Liver (tissue), 3 donors: ENCODE results near the gene GFPT2.

Experiments used
- EGR1 ChIP-seq, 2 donors: IDR thresholded peaks; 2 replicates each; pipeline ENCODE4 v1.6.1; 2016 to 2018; ENCODE audit warnings: antibody characterized with exemption in 2 of 2, low read depth in 2 of 2
- GABPA ChIP-seq, 2 donors: IDR thresholded peaks in 1 of 2; conservative IDR thresholded peaks in 1 of 2; 2 replicates each; pipeline ENCODE4 v1.6.1; 2016; ENCODE audit warnings: antibody characterized with exemption in 2 of 2, mild to moderate bottlenecking in 1 of 2, moderate library complexity in 1 of 2
- JUND ChIP-seq, 2 donors: IDR thresholded peaks; 2 replicates each; pipeline ENCODE4 v1.6.1; 2016; ENCODE audit warnings: antibody characterized with exemption in 2 of 2
- NR2F2 ChIP-seq: IDR thresholded peaks from 2 replicates; pipeline ENCODE4 v1.6.1; 2016; ENCODE audit warnings: antibody characterized with exemption
- RAD21 ChIP-seq, 2 donors: IDR thresholded peaks; 2 replicates each; pipeline ENCODE4 v1.6.1; 2016; ENCODE audit warnings: antibody characterized with exemption in 2 of 2, mild to moderate bottlenecking in 2 of 2
- SP1 ChIP-seq: IDR thresholded peaks from 2 replicates; pipeline ENCODE4 v1.6.1; 2018; ENCODE audit warnings: antibody characterized with exemption, mild to moderate bottlenecking
- TAF1 ChIP-seq: conservative IDR thresholded peaks from 2 replicates; pipeline ENCODE4 v1.6.1; 2016; ENCODE audit warnings: antibody characterized with exemption, mild to moderate bottlenecking
- YY1 ChIP-seq: IDR thresholded peaks from 2 replicates; pipeline ENCODE4 v1.6.1; 2016; ENCODE audit warnings: antibody characterized with exemption, mild to moderate bottlenecking
- TF ChIP-seq, protein P1 (sequence below): fragments of 150-350 bp; IDR thresholded peaks from 2 replicates; pipeline ENCODE4 v1.5.1; 2017; ENCODE audit warnings: improper control_type of control experiment, low read depth, low read length; ENCODE audit not compliant: missing input control
- TF ChIP-seq, protein P2 (sequence below): IDR thresholded peaks from 2 replicates; pipeline ENCODE4 v1.6.1; 2016; ENCODE audit warnings: antibody characterized with exemption
- TF ChIP-seq, protein P3 (sequence below): IDR thresholded peaks from 2 replicates; pipeline ENCODE4 v1.6.1; 2016; ENCODE audit warnings: antibody characterized with exemption, mild to moderate bottlenecking
- TF ChIP-seq, protein P4 (sequence below): IDR thresholded peaks from 2 replicates; pipeline ENCODE4 v1.6.1; 2016; ENCODE audit warnings: antibody characterized with exemption
- TF ChIP-seq, protein P5 (sequence below): IDR thresholded peaks from 2 replicates; pipeline ENCODE4 v1.6.1; 2016; ENCODE audit warnings: antibody characterized with exemption
- donor health status: healthy.
- donor health status: healthy.

DNA sequence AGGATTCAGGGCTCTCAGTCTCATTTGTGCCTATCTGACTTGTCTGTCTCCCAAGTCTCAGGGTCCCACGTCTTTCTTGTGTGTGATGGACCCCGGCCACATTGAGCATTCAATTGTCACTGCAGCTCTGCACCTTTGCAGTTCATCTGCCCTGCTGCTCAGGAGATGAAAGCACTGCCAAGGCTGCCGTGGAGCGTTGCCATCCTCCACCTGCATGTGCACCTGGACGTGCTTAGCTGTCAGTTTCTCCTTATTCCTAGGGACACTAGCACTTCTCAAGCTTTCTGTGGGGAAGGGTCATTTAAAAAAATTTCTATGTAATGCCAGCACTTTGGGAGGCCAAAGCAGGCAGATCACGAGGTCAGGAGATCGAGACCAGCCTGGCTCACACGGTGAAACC is 22.8 kb upstream of the GFPT2 start:
- TF ChIP-seq RAD21 (IDR thresholded peaks at IDR 0.05), result no peak
- TF ChIP-seq, protein P1, sequence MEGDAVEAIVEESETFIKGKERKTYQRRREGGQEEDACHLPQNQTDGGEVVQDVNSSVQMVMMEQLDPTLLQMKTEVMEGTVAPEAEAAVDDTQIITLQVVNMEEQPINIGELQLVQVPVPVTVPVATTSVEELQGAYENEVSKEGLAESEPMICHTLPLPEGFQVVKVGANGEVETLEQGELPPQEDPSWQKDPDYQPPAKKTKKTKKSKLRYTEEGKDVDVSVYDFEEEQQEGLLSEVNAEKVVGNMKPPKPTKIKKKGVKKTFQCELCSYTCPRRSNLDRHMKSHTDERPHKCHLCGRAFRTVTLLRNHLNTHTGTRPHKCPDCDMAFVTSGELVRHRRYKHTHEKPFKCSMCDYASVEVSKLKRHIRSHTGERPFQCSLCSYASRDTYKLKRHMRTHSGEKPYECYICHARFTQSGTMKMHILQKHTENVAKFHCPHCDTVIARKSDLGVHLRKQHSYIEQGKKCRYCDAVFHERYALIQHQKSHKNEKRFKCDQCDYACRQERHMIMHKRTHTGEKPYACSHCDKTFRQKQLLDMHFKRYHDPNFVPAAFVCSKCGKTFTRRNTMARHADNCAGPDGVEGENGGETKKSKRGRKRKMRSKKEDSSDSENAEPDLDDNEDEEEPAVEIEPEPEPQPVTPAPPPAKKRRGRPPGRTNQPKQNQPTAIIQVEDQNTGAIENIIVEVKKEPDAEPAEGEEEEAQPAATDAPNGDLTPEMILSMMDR, result no peak
- no peak for TF ChIP-seq TAF1
- TF ChIP-seq, protein P2, sequence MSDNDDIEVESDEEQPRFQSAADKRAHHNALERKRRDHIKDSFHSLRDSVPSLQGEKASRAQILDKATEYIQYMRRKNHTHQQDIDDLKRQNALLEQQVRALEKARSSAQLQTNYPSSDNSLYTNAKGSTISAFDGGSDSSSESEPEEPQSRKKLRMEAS, result no peak
- no peak for TF ChIP-seq JUND (IDR thresholded peaks at IDR 0.05)
- TF ChIP-seq NR2F2, result no peak
- no peak for TF ChIP-seq YY1
- no peak for TF ChIP-seq GABPA (IDR thresholded peaks at IDR 0.05 in 1 of 2, conservative IDR thresholded peaks at IDR 0.05 in 1 of 2)
- TF ChIP-seq, protein P3, sequence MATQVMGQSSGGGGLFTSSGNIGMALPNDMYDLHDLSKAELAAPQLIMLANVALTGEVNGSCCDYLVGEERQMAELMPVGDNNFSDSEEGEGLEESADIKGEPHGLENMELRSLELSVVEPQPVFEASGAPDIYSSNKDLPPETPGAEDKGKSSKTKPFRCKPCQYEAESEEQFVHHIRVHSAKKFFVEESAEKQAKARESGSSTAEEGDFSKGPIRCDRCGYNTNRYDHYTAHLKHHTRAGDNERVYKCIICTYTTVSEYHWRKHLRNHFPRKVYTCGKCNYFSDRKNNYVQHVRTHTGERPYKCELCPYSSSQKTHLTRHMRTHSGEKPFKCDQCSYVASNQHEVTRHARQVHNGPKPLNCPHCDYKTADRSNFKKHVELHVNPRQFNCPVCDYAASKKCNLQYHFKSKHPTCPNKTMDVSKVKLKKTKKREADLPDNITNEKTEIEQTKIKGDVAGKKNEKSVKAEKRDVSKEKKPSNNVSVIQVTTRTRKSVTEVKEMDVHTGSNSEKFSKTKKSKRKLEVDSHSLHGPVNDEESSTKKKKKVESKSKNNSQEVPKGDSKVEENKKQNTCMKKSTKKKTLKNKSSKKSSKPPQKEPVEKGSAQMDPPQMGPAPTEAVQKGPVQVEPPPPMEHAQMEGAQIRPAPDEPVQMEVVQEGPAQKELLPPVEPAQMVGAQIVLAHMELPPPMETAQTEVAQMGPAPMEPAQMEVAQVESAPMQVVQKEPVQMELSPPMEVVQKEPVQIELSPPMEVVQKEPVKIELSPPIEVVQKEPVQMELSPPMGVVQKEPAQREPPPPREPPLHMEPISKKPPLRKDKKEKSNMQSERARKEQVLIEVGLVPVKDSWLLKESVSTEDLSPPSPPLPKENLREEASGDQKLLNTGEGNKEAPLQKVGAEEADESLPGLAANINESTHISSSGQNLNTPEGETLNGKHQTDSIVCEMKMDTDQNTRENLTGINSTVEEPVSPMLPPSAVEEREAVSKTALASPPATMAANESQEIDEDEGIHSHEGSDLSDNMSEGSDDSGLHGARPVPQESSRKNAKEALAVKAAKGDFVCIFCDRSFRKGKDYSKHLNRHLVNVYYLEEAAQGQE, result no peak
- no peak for TF ChIP-seq SP1
- TF ChIP-seq, protein P4, sequence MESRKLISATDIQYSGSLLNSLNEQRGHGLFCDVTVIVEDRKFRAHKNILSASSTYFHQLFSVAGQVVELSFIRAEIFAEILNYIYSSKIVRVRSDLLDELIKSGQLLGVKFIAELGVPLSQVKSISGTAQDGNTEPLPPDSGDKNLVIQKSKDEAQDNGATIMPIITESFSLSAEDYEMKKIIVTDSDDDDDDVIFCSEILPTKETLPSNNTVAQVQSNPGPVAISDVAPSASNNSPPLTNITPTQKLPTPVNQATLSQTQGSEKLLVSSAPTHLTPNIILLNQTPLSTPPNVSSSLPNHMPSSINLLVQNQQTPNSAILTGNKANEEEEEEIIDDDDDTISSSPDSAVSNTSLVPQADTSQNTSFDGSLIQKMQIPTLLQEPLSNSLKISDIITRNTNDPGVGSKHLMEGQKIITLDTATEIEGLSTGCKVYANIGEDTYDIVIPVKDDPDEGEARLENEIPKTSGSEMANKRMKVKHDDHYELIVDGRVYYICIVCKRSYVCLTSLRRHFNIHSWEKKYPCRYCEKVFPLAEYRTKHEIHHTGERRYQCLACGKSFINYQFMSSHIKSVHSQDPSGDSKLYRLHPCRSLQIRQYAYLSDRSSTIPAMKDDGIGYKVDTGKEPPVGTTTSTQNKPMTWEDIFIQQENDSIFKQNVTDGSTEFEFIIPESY, result no peak
- no peak for TF ChIP-seq EGR1 (IDR thresholded peaks at IDR 0.05; ENCODE audit: low read depth in 2 of 2)
- TF ChIP-seq, protein P5, sequence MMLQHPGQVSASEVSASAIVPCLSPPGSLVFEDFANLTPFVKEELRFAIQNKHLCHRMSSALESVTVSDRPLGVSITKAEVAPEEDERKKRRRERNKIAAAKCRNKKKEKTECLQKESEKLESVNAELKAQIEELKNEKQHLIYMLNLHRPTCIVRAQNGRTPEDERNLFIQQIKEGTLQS, result no peak
